Measurements from ENCODE around the gene KIAA1671. TPM values are rescaled to one million over a fixed set of nuclear protein-coding genes. Genes with fewer than 3 reads are reported as not detected.

KIAA1671 gene
- total RNA-seq, 1 donor from 2014 or later = 43.3 TPM

GRCh38 chr22:25149014-25149413 is 196.5 kb downstream of the KIAA1671 start:
- ATAC-seq = no peak

GRCh38 chr22:25153961-25154666 is 201.6 kb downstream of the KIAA1671 start:
- peak; percentile 96 for ATAC-seq

GRCh38 chr22:25154667-25154999 is 202.1 kb downstream of the KIAA1671 start:
- no peak for ATAC-seq

GRCh38 chr22:25156736-25157135 is 204.2 kb downstream of the KIAA1671 start:
- ATAC-seq = no peak

GRCh38 chr22:25159028-25159427 is 206.5 kb downstream of the KIAA1671 start:
- ATAC-seq = no peak

GRCh38 chr22:25160120-25160996 is 207.8 kb downstream of the KIAA1671 start:
- ATAC-seq = no peak

GRCh38 chr22:25161017-25161915 is 208.8 kb downstream of the KIAA1671 start:
- ATAC-seq = no peak

GRCh38 chr22:25161916-25162530 is 209.5 kb downstream of the KIAA1671 start:
- ATAC-seq = no peak

GRCh38 chr22:25162561-25162960 is 210.0 kb downstream of the KIAA1671 start:
- no peak for ATAC-seq

- ATAC-seq = no peak
These were observed 213.3 kb downstream of the KIAA1671 start for GRCh38 chr22:25165785-25166184.

GRCh38 chr22:25166266-25167040 is 213.9 kb downstream of the KIAA1671 start:
- peak; percentile 26 for ATAC-seq

GRCh38 chr22:25167082-25167481 is 214.6 kb downstream of the KIAA1671 start:
- ATAC-seq = peak; percentile 21

- peak; percentile 59 for ATAC-seq
These were observed 215.5 kb downstream of the KIAA1671 start for GRCh38 chr22:25167834-25168601.

GRCh38 chr22:25169278-25170031 is 216.9 kb downstream of the KIAA1671 start:
- peak; percentile 27 for ATAC-seq

- ATAC-seq = no peak
These were observed 218.0 kb downstream of the KIAA1671 start for GRCh38 chr22:25170426-25170980.

- peak; percentile 39 for ATAC-seq
These were observed 219.6 kb downstream of the KIAA1671 start for GRCh38 chr22:25172153-25172552.

GRCh38 chr22:25174156-25174887 is 221.8 kb downstream of the KIAA1671 start:
- no peak for ATAC-seq

GRCh38 chr22:25174888-25175411 is 222.4 kb downstream of the KIAA1671 start:
- no peak for ATAC-seq

GRCh38 chr22:25176175-25176574 is 223.7 kb downstream of the KIAA1671 start:
- peak; percentile 67 for ATAC-seq
